ENCODE measurements around the gene EHHADH. TPM values are rescaled to one million over a fixed set of nuclear protein-coding genes. Genes with fewer than 3 reads are reported as not detected.

The EHHADH gene
- total and polyA plus RNA-seq, 2 experiments from 2014 or later, result 2.5 to 6.0 TPM

- Histone ChIP-seq H4K20me1 (replicated peaks; ENCODE audit: insufficient read depth) (no peaks in the 10 kb centered on the region), H3K9me2 (ENCODE audit: insufficient read depth) (0 out of 2 replicates have a peak, but pooled peaks cover 2% of the 10 kb centered on the region), H3K27ac (ENCODE audit: low read depth) (no peak overlapping the region), H3K4me2 (no peak overlapping the region), H3K4me1 (ENCODE audit: insufficient read depth) (no peaks in the 10 kb centered on the region), H3F3A (replicated peaks; ENCODE audit: low read depth) (no peaks in the 10 kb centered on the region), H3K27me3 (ENCODE audit: insufficient read depth) (no peaks in the 10 kb centered on the region), H3K79me2 (replicated peaks; ENCODE audit: insufficient read depth) (no peaks in the 10 kb centered on the region), H3K36me3 (ENCODE audit: insufficient read depth) (no peaks in the 10 kb centered on the region), H3K4me3 (no peak overlapping the region), H2AFZ (no peak overlapping the region)
- no peaks in the 10 kb centered on the region; the same call in 2 of the 3 replicates for H3K9me3 Mint-ChIP-seq
- DNase-seq (ENCODE audit: low spot score), result no peak
- peaks cover 1% of the 10 kb centered on the region for H3K27me3 Mint-ChIP-seq (ENCODE audit: insufficient read depth, low read depth, poor library complexity)
- no peak overlapping the region for H3K4me3 Mint-ChIP-seq
- H3K27ac Mint-ChIP-seq, result no peak overlapping the region
- no peaks in the 10 kb centered on the region for H3K4me1 Mint-ChIP-seq
- no peak for TF ChIP-seq POLR2AphosphoS5 (IDR thresholded peaks at IDR 0.05; ENCODE audit: low read depth)
- no peak for ATAC-seq
- H3K36me3 Mint-ChIP-seq (ENCODE audit: low read depth), result no peaks in the 10 kb centered on the region
Observed at GRCh38 chr3:185197068-185197467, 56.8 kb downstream of the EHHADH start.

GRCh38 chr3:185195652-185196051 is 58.2 kb downstream of the EHHADH start:
- no peak overlapping the region for H3K4me3 Mint-ChIP-seq
- TF ChIP-seq REST (IDR thresholded peaks at IDR 0.05; ENCODE audit: unreplicated experiment) (no peak), CTCF (conservative IDR thresholded peaks at IDR 0.05; ENCODE audit: low read depth in 2 of 2) (no peak), POLR2AphosphoS5 (IDR thresholded peaks at IDR 0.05; ENCODE audit: low read depth) (no peak), STAT1 (IDR thresholded peaks at IDR 0.05; ENCODE audit: unreplicated experiment) (no peak), CREB1 (CRISPR knock-in tag; IDR thresholded peaks at IDR 0.05; ENCODE audit: low read depth) (no peak), NANOG (IDR thresholded peaks at IDR 0.05; ENCODE audit: borderline replicate concordance) (no peak), ETS1 (IDR thresholded peaks at IDR 0.05) (no peak), JUNB (IDR thresholded peaks at IDR 0.05; ENCODE audit: unreplicated experiment) (no peak), ZNF462 (CRISPR knock-in tag; IDR thresholded peaks at IDR 0.05) (no peak), EZH2phosphoT487 (IDR thresholded peaks at IDR 0.05; ENCODE audit: unreplicated experiment) (no peak)

More at GRCh38 chr3:185195652-185196051, 58.2 kb downstream of the EHHADH start:
- H3F3A ChIP-seq (replicated peaks; ENCODE audit: low read depth), result no peaks in the 10 kb centered on the region
- Mint-ChIP-seq H3K4me1 (no peaks in the 10 kb centered on the region), H3K9me3 (no peaks in the 10 kb centered on the region; the same call in 2 of the 3 replicates), H3K27ac (no peak overlapping the region), H3K27me3 (ENCODE audit: insufficient read depth, low read depth, poor library complexity) (peaks cover 1% of the 10 kb centered on the region), H3K36me3 (ENCODE audit: low read depth) (no peaks in the 10 kb centered on the region)
- no peaks in the 10 kb centered on the region for H3K79me2 ChIP-seq (replicated peaks; ENCODE audit: insufficient read depth)
- H3K36me3 ChIP-seq (ENCODE audit: insufficient read depth), result no peaks in the 10 kb centered on the region
- no peaks in the 10 kb centered on the region for H4K20me1 ChIP-seq (replicated peaks; ENCODE audit: insufficient read depth)
- H3K4me3 ChIP-seq, result no peak overlapping the region
- H3K4me2 ChIP-seq, result no peak overlapping the region
- no peak for ATAC-seq
- H3K27me3 ChIP-seq (ENCODE audit: insufficient read depth), result no peaks in the 10 kb centered on the region
- no peak overlapping the region for H3K27ac ChIP-seq (ENCODE audit: low read depth)
- H2AFZ ChIP-seq, result no peak overlapping the region
- no peak for DNase-seq (ENCODE audit: low spot score)
- 0 out of 2 replicates have a peak, but pooled peaks cover 2% of the 10 kb centered on the region for H3K9me2 ChIP-seq (ENCODE audit: insufficient read depth)
- no peaks in the 10 kb centered on the region for H3K4me1 ChIP-seq (ENCODE audit: insufficient read depth)

Measured in GM23338 (cell line).